ENCODE measurements around the gene IPO11. TPM values are rescaled to one million over a fixed set of nuclear protein-coding genes. Genes with fewer than 3 reads are reported as not detected.

Gene IPO11
- total RNA-seq, 1 experiment from 2014 or later, result 47.1 TPM

DNA sequence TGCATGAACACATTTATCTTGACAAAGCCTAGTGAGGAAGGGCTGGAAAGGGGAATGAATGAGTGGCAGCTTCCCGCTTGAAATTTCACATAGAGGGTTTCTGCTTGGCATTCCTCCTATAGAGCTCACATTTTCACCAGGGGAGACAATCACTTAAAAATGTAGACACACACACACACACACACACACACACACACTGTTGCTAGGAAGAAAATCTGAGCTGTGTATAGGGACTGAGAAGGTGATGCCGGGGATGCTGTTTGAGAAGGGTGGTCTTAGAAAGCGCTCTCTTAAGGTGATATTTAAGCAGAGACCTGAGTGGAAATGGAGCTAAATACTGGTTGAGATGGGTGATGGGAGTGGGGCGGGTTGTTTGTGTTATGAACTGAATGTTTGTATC is 236.5 kb downstream of the IPO11 start:
- intact Hi-C loops (cut with micrococcal nuclease; ENCODE audit: unreplicated experiment), result no loop called here

DNA sequence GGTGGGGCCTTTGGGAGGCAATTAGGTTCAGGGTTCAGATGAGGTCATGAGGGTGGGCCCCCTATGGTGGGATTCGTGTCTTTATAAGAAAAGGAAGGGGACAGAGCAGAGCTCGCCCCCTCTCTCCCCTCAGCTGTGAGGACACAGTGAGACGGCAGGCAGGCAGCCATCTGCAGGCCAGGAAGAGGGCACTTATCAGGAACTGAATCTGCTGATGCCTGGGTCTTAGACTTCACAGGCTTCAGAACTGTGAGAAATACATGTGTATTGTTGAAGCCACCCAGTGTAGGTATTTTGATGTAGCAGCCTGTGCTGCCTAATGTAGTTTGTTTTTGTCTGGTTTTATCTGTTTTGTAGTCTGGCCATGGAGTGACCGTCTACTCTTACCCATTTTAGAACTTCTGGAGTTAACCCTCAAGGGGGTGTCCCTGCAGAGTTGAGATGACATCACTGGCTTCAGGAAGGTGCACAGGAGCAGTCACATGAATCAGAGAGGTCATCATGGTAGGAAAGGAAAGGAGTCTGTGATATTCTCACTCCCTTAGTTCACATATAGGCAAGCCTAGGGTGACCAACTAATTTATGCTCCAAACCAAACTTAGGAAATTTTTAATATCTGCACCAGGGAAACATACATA is 237.0 kb downstream of the IPO11 start:
- H3K4me3 ChIP-seq, result no peak overlapping the region
- no peak overlapping the region for H3K27ac ChIP-seq
- intact Hi-C loops (cut with micrococcal nuclease; ENCODE audit: unreplicated experiment), result no loop called here
- ChIA-PET POLR2A (ENCODE audit: unreplicated experiment) (no interaction called here), CTCF (no interaction called here)
- no peak overlapping the region for H3K4me2 ChIP-seq
- no peak overlapping the region for H2AFZ ChIP-seq
- no peaks in the 10 kb centered on the region for H3K4me1 ChIP-seq (replicated peaks; ENCODE audit: insufficient read depth)
- H3K36me3 ChIP-seq (ENCODE audit: low read depth), result no peaks in the 10 kb centered on the region
- H3K79me2 ChIP-seq (ENCODE audit: low read depth), result no peaks in the 10 kb centered on the region
- TF ChIP-seq, protein P1, sequence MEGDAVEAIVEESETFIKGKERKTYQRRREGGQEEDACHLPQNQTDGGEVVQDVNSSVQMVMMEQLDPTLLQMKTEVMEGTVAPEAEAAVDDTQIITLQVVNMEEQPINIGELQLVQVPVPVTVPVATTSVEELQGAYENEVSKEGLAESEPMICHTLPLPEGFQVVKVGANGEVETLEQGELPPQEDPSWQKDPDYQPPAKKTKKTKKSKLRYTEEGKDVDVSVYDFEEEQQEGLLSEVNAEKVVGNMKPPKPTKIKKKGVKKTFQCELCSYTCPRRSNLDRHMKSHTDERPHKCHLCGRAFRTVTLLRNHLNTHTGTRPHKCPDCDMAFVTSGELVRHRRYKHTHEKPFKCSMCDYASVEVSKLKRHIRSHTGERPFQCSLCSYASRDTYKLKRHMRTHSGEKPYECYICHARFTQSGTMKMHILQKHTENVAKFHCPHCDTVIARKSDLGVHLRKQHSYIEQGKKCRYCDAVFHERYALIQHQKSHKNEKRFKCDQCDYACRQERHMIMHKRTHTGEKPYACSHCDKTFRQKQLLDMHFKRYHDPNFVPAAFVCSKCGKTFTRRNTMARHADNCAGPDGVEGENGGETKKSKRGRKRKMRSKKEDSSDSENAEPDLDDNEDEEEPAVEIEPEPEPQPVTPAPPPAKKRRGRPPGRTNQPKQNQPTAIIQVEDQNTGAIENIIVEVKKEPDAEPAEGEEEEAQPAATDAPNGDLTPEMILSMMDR (conservative IDR thresholded peaks at IDR 0.05), result no peak
- TF ChIP-seq EZH2 (IDR thresholded peaks at IDR 0.05; ENCODE audit: low read depth), result no peak
- no peaks in the 10 kb centered on the region for H3F3A ChIP-seq (ENCODE audit: insufficient read depth, low read depth)
- H3K9me2 ChIP-seq (ENCODE audit: insufficient read depth), result no peaks in the 10 kb centered on the region
- no peaks in the 10 kb centered on the region for H3K27me3 ChIP-seq (ENCODE audit: insufficient read depth, low read depth)
- BruUV-seq (replicated peaks), result no TSS peak
- no peak for DNase-seq
- no peaks in the 10 kb centered on the region for H3K9me3 ChIP-seq (ENCODE audit: insufficient read depth, low read depth)
- H4K20me1 ChIP-seq (ENCODE audit: insufficient read depth), result no peaks in the 10 kb centered on the region

More for the DNA sequence above, 236.5 kb downstream of the IPO11 start:
- TF ChIP-seq EZH2 (IDR thresholded peaks at IDR 0.05; ENCODE audit: low read depth), result no peak
- TF ChIP-seq, protein P1 (conservative IDR thresholded peaks at IDR 0.05), result no peak
- Histone ChIP-seq H3K9me3 (ENCODE audit: insufficient read depth, low read depth) (no peaks in the 10 kb centered on the region), H3F3A (ENCODE audit: insufficient read depth, low read depth) (no peaks in the 10 kb centered on the region), H3K4me1 (replicated peaks; ENCODE audit: insufficient read depth) (no peaks in the 10 kb centered on the region), H3K9me2 (ENCODE audit: insufficient read depth) (no peaks in the 10 kb centered on the region), H3K36me3 (ENCODE audit: low read depth) (no peaks in the 10 kb centered on the region), H3K4me3 (no peak overlapping the region), H2AFZ (no peak overlapping the region), H3K27me3 (ENCODE audit: insufficient read depth, low read depth) (no peaks in the 10 kb centered on the region), H3K4me2 (no peak overlapping the region), H3K79me2 (ENCODE audit: low read depth) (no peaks in the 10 kb centered on the region), H3K27ac (no peak overlapping the region), H4K20me1 (ENCODE audit: insufficient read depth) (no peaks in the 10 kb centered on the region)
- POLR2A ChIA-PET (ENCODE audit: unreplicated experiment), result no interaction called here
- CTCF ChIA-PET, result no interaction called here
- DNase-seq, result no peak
- no TSS peak for BruUV-seq (replicated peaks)

DNA sequence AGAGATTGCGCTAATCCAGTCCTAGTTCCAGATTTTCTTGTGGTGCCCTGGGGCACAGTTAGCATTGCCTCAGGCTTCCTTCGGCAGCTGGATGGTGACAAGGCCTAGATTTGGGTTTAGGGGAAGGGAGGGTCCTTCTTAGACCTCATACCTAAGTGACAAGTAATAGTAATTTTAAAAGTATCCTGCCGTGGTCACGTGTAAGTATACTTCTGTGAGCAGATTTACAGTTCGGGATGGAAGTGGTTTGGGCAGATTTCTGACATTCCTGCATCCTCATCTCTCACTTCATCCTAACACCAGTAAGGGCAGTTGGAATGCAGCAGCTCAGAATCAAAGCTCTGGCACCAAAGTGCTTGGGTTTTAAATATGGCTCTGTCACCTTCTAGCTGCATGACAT is 237.6 kb downstream of the IPO11 start:
- Histone ChIP-seq H3K27me3 (ENCODE audit: insufficient read depth, low read depth) (no peaks in the 10 kb centered on the region), H3K36me3 (ENCODE audit: low read depth) (no peaks in the 10 kb centered on the region), H3K9me2 (ENCODE audit: insufficient read depth) (no peaks in the 10 kb centered on the region), H3K4me1 (replicated peaks; ENCODE audit: insufficient read depth) (no peaks in the 10 kb centered on the region), H2AFZ (no peak overlapping the region), H3K4me2 (no peak overlapping the region), H3F3A (ENCODE audit: insufficient read depth, low read depth) (no peaks in the 10 kb centered on the region), H3K27ac (no peak overlapping the region), H3K79me2 (ENCODE audit: low read depth) (no peaks in the 10 kb centered on the region), H3K9me3 (ENCODE audit: insufficient read depth, low read depth) (no peaks in the 10 kb centered on the region; the same call in 1 of the 2 replicates), H4K20me1 (ENCODE audit: insufficient read depth) (no peaks in the 10 kb centered on the region), H3K4me3 (no peak overlapping the region)
- no peak for TF ChIP-seq EZH2 (IDR thresholded peaks at IDR 0.05; ENCODE audit: low read depth)
- TF ChIP-seq, protein P1 (conservative IDR thresholded peaks at IDR 0.05), result no peak
- no TSS peak for BruUV-seq (replicated peaks)
- no peak for DNase-seq
- intact Hi-C loops (cut with micrococcal nuclease; ENCODE audit: unreplicated experiment), result no loop called here
- POLR2A ChIA-PET (ENCODE audit: unreplicated experiment), result no interaction called here
- CTCF ChIA-PET, result no interaction called here
